ENCODE measurements around the gene SNX14.
"Not testable (repeated sequence)": the region's sequence is repeated elsewhere in the genome, so short reads cannot be mapped to it uniquely, and the experiment has no call there.

The SNX14 gene

GRCh38 chr6:85612690-85613474, 19.2 kb upstream of the SNX14 start:
- Mint-ChIP-seq H3K27me3 (ENCODE audit: low read depth) (no peaks in the 10 kb centered on the region), H3K9me3 (no peaks in the 10 kb centered on the region), H3K4me3 (no peak overlapping the region), H3K27ac (no peak overlapping the region), H3K4me1 (ENCODE audit: low read depth) (peaks cover 12% of the 10 kb centered on the region), H3K36me3 (ENCODE audit: low read depth) (peaks cover 45% of the 10 kb centered on the region)

- Mint-ChIP-seq H3K4me1 (ENCODE audit: low read depth) (peaks cover 9% of the 10 kb centered on the region), H3K27ac (no peak overlapping the region), H3K27me3 (ENCODE audit: low read depth) (no peaks in the 10 kb centered on the region), H3K4me3 (no peak overlapping the region), H3K9me3 (no peaks in the 10 kb centered on the region), H3K36me3 (ENCODE audit: low read depth) (peaks cover 32% of the 10 kb centered on the region)
Measured at GRCh38 chr6:85610182-85610895, 16.7 kb upstream of the SNX14 start.

DNA sequence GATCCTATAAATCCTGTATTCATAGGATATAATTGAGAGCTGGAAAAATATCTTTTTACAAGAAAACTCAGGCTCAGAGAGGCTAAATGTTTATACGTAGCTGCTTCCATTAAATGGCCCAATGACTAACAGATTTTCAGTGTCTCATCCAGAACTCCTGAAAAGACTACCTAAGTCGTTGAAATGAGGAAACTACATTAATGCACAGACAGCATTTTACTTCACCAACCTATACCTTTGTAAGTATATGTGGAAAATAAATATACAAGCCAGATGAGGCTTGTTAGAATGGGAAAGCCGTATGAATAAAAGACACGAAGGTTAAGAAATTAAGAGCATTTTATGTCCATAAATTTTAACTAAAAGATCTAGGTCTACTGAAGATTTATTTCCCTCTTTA, 8.4 kb upstream of the SNX14 start:
- Mint-ChIP-seq H3K36me3 (ENCODE audit: low read depth) (no peaks in the 10 kb centered on the region), H3K9me3 (no peaks in the 10 kb centered on the region), H3K4me1 (ENCODE audit: low read depth) (no peaks in the 10 kb centered on the region)

DNA sequence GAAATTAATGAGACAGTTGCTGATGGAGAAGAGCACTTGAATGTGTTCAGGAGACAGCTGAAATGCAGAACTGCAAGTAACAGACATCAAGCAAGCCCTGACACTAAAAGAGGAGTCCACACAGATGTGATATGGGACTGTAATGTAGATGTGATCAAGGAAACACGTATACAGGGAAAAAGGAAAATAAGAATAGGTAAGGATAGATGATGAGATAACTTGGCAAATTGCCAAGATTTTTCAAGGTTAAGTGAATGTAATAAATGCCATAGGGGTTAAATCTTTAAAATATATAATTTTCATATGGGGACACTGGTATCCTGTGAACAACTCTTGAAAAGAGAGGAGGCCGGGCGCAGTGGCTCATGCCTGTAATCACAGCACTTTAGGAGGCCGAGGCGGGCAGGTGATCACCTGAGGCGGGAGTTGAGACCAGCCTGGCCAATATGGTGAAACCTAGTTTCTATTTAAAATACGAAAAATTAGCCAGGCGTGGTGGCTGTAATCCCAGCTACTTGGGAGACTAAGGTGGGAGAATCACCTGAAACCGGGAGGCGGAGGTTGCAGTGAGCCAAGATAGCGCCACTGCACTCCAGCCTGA, 7.2 kb upstream of the SNX14 start:
- no peaks in the 10 kb centered on the region for H3K4me1 Mint-ChIP-seq (ENCODE audit: low read depth)
- H3K36me3 Mint-ChIP-seq (ENCODE audit: low read depth), result no peaks in the 10 kb centered on the region
- no peaks in the 10 kb centered on the region for H3K27me3 Mint-ChIP-seq (ENCODE audit: low read depth)
- H3K4me3 Mint-ChIP-seq, result no peak overlapping the region
- H3K27ac Mint-ChIP-seq, result no peak overlapping the region
- H3K9me3 Mint-ChIP-seq, result no peaks in the 10 kb centered on the region

More for the DNA sequence above, 8.4 kb upstream of the SNX14 start:
- Mint-ChIP-seq H3K27me3 (ENCODE audit: low read depth) (no peaks in the 10 kb centered on the region), H3K27ac (no peak overlapping the region), H3K4me3 (no peak overlapping the region)

- peaks cover 13% of the 10 kb centered on the region for H3K36me3 Mint-ChIP-seq (ENCODE audit: low read depth)
- H3K27ac Mint-ChIP-seq, result peak overlapping the region; percentile 93
- H3K4me1 Mint-ChIP-seq (ENCODE audit: low read depth), result peaks cover 28% of the 10 kb centered on the region
- peaks cover 7% of the 10 kb centered on the region for H3K27me3 Mint-ChIP-seq (ENCODE audit: low read depth)
- H3K4me3 Mint-ChIP-seq, result peak overlapping the region; percentile 95
- peaks cover 5% of the 10 kb centered on the region for H3K9me3 Mint-ChIP-seq
Measured at GRCh38 chr6:85594197-85594930, 706 bp upstream of the SNX14 start.

DNA sequence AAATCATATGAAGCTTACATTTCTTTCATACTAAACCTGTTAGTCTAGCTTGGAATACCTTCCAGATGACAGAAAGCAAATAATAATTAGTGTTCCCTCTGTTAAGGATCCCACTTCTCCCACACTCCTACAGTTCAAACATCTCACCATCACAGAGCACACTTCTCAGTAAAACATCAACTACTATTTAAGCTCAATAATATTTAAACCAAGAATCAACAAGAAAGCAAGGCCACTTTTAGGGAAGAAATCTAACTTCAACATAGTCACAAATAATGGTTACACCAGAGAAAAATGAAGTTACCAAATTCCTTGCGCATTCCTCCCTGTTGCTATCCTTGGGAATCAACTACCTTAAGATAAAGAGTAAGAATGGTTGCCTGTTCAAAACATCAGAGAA, 1.6 kb downstream of the SNX14 start:
- H3K4me1 Mint-ChIP-seq (ENCODE audit: low read depth), result peaks cover 28% of the 10 kb centered on the region

GRCh38 chr6:85591207-85591606, 2.5 kb downstream of the SNX14 start:
- no peak overlapping the region for H3K27ac Mint-ChIP-seq
- peaks cover 7% of the 10 kb centered on the region for H3K27me3 Mint-ChIP-seq (ENCODE audit: low read depth)
- no peak overlapping the region for H3K4me3 Mint-ChIP-seq
- H3K9me3 Mint-ChIP-seq, result peaks cover 10% of the 10 kb centered on the region
- peaks cover 17% of the 10 kb centered on the region for H3K36me3 Mint-ChIP-seq (ENCODE audit: low read depth)
- H3K4me1 Mint-ChIP-seq (ENCODE audit: low read depth), result peaks cover 28% of the 10 kb centered on the region

More for the DNA sequence above, 1.6 kb downstream of the SNX14 start:
- Mint-ChIP-seq H3K9me3 (peaks cover 10% of the 10 kb centered on the region), H3K27ac (peak overlapping the region; percentile 60), H3K36me3 (ENCODE audit: low read depth) (peaks cover 17% of the 10 kb centered on the region), H3K4me3 (peak overlapping the region; percentile 95), H3K27me3 (ENCODE audit: low read depth) (peaks cover 7% of the 10 kb centered on the region)

- Mint-ChIP-seq H3K27ac (no peak overlapping the region), H3K4me3 (no peak overlapping the region), H3K36me3 (ENCODE audit: low read depth) (peaks cover 52% of the 10 kb centered on the region), H3K4me1 (ENCODE audit: low read depth) (peaks cover 4% of the 10 kb centered on the region), H3K27me3 (ENCODE audit: low read depth) (no peaks in the 10 kb centered on the region), H3K9me3 (peaks cover 50% of the 10 kb centered on the region)
Measured at GRCh38 chr6:85585741-85586140, 7.9 kb downstream of the SNX14 start.

DNA sequence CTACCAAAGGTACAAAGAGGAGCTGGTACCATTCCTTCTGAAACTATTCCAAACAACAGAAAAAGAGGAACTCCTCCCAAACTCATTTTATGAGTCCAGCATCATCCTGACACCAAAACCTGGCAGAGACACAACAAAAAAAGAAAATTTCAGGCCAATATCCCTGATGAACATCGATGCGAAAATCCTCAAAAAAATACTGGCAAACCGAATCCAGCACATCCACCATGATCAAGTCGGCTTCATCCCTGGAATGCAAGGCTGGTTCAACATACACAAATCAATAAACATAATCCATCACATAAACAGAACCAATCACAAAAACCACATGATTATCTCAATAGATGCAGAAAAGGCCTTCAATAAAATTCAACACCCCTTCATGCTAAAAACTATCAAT, 10.8 kb downstream of the SNX14 start:
- Mint-ChIP-seq H3K36me3 (ENCODE audit: low read depth) (peaks cover 45% of the 10 kb centered on the region), H3K9me3 (peaks cover 40% of the 10 kb centered on the region)
- H3K27ac Mint-ChIP-seq; H3K4me1 Mint-ChIP-seq (ENCODE audit: low read depth); H3K27me3 Mint-ChIP-seq (ENCODE audit: low read depth); H3K4me3 Mint-ChIP-seq: not testable (repeated sequence)

DNA sequence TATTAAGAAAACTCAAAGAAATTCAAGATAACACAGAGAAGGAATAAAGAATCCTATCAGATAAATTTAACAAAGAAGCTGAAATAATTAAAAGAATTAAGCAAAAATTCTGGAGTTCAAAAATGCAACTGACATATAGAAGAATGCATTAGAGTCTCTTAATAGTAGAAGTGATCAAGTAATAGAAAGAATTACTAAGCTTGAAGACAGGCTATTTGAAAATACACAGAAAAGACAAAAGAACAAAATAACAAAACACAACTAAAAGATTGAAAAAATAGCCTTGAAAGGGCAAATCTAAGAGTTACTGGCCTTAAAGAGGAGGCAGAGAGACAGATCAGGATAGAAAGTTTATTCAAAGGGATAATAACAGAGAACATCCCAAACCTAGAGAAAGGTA, 12.1 kb downstream of the SNX14 start:
- Mint-ChIP-seq H3K9me3 (peaks cover 40% of the 10 kb centered on the region), H3K4me3 (no peak overlapping the region), H3K4me1 (ENCODE audit: low read depth) (peaks cover 4% of the 10 kb centered on the region), H3K27me3 (ENCODE audit: low read depth) (no peaks in the 10 kb centered on the region), H3K36me3 (ENCODE audit: low read depth) (peaks cover 45% of the 10 kb centered on the region), H3K27ac (no peak overlapping the region)

DNA sequence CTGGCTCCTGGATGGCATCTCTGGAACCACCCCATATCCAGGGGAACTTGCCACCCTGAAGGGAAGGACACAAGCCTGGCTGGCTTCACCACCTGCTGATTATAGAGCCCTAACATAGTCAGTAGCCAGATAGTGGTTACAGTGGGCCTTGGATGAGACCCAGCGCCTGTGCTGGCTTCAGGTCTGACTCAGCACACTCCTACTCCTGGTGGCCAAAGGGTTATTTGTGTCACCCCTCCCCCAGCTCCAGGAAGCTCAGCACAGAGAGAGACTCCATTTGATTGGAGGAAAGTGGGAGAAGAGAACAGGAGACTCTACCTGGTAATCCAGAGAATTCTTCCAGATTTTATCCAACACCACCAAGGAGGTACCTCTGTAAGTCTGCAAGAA, 12.8 kb downstream of the SNX14 start:
- H3K9me3 Mint-ChIP-seq, result peaks cover 40% of the 10 kb centered on the region
- H3K4me1 Mint-ChIP-seq (ENCODE audit: low read depth), result peaks cover 4% of the 10 kb centered on the region
- peaks cover 43% of the 10 kb centered on the region for H3K36me3 Mint-ChIP-seq (ENCODE audit: low read depth)
- H3K27ac Mint-ChIP-seq, result no peak overlapping the region
- no peak overlapping the region for H3K4me3 Mint-ChIP-seq
- no peaks in the 10 kb centered on the region for H3K27me3 Mint-ChIP-seq (ENCODE audit: low read depth)

- Mint-ChIP-seq H3K4me1 (ENCODE audit: low read depth) (peaks cover 4% of the 10 kb centered on the region), H3K27ac (no peak overlapping the region), H3K4me3 (no peak overlapping the region), H3K27me3 (ENCODE audit: low read depth) (no peaks in the 10 kb centered on the region), H3K36me3 (ENCODE audit: low read depth) (peaks cover 42% of the 10 kb centered on the region), H3K9me3 (peaks cover 39% of the 10 kb centered on the region)
Measured at GRCh38 chr6:85580118-85580877, 13.4 kb downstream of the SNX14 start.

DNA sequence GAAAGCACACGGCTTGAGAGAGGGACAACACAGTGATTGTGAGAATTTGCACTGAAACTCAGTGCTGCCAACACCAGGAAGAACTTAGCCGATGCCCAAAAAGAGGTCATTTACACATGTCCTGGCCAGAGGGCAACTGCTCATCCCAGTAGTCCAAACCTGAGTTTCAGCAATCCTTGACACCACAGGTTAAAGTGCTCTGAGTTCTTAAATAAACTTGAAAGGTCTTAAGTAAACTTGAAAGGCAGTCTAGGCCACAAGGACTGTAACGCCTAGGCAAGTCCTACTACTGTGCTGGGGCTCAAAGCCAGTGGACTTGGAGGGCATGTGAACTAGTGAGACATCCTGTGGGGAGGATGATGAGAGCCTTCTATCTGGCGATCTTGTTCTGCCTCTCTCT, 14.1 kb downstream of the SNX14 start:
- Mint-ChIP-seq H3K4me1 (ENCODE audit: low read depth) (peaks cover 4% of the 10 kb centered on the region), H3K27me3 (ENCODE audit: low read depth) (no peaks in the 10 kb centered on the region), H3K4me3 (no peak overlapping the region), H3K9me3 (peaks cover 32% of the 10 kb centered on the region), H3K36me3 (ENCODE audit: low read depth) (peaks cover 36% of the 10 kb centered on the region), H3K27ac (no peak overlapping the region)

GRCh38 chr6:85576476-85576875, 17.2 kb downstream of the SNX14 start:
- H3K27me3 Mint-ChIP-seq (ENCODE audit: low read depth), result no peaks in the 10 kb centered on the region
- H3K9me3 Mint-ChIP-seq, result peaks cover 4% of the 10 kb centered on the region
- H3K4me3 Mint-ChIP-seq, result no peak overlapping the region
- H3K4me1 Mint-ChIP-seq (ENCODE audit: low read depth), result peaks cover 4% of the 10 kb centered on the region
- peaks cover 10% of the 10 kb centered on the region for H3K36me3 Mint-ChIP-seq (ENCODE audit: low read depth)
- no peak overlapping the region for H3K27ac Mint-ChIP-seq

Data from T-helper 1 cell treated with Interleukin-12 subunit alpha and Interleukin-12 subunit beta and Interleukin-4 antibody, amounts not matched to agents 30 μg/mL and 1 μg/mL, for 36 hours (primary cell).